Gastrocnemius medialis (tissue), 4 donors: ENCODE measurements around the gene PSMB10. TPM values are rescaled to one million over a fixed set of nuclear protein-coding genes. Genes with fewer than 3 reads are reported as not detected.
A peak's percentile ranks its signal among the peaks of the same experiment; 100 is the strongest.

Source experiments
- ATAC-seq, 2 donors: fragments of 150-250 bp; one replicate each; pipeline ENCODE4 v1.9.1; 2016
- DNase-seq, 2 donors: peaks; one replicate each; pipeline ENCODE4 v3.0.0-alpha.2; 2019
- H3K27ac ChIP-seq, 4 donors: fragments of 200-600 bp; sonication (generic); 1 replicate in 1 of 4; 2 replicates in 3 of 4; pipeline ENCODE4 v1.5.1; 2016 to 2018; ENCODE audit warnings: mild to moderate bottlenecking in 2 of 4, moderate library complexity in 1 of 4
- H3K27me3 ChIP-seq, 3 donors: fragments of 200-600 bp; sonication (generic) in 2 of 3; 1 replicate in 1 of 3; 2 replicates in 2 of 3; pipeline versions ENCODE4 v1.5.1 to v1.6.0; 2016 to 2019; ENCODE audit warnings: mild to moderate bottlenecking in 1 of 3, moderate library complexity in 1 of 3
- H3K36me3 ChIP-seq, 2 donors: fragments of 200-600 bp; sonication (generic) in 1 of 2; one replicate each; pipeline ENCODE4 v1.5.1; 2017 to 2018
- H3K4me1 ChIP-seq, 2 donors: fragments of 200-600 bp; sonication (generic) in 1 of 2; one replicate each; pipeline ENCODE4 v1.5.1; 2016 to 2017; ENCODE audit warnings: mild to moderate bottlenecking in 2 of 2
- H3K4me3 ChIP-seq, 4 donors: fragments of 200-600 bp; sonication (generic) in 3 of 4; 1 replicate in 1 of 4; 2 replicates in 3 of 4; pipeline ENCODE4 v1.5.1; 2016 to 2019; ENCODE audit warnings: mild to moderate bottlenecking in 2 of 4
- H3K9me3 ChIP-seq, 3 donors: fragments of 200-600 bp; sonication (generic) in 2 of 3; 1 replicate in 1 of 3; 2 replicates in 2 of 3; pipeline ENCODE4 v1.5.1; 2016 to 2019
- POLR2A ChIP-seq, 2 donors: fragments of 450-650 bp; IDR thresholded peaks; one replicate each; pipeline ENCODE4 v1.6.1; 2017; ENCODE audit warnings: antibody characterized with exemption in 2 of 2, mild to moderate bottlenecking in 2 of 2, moderate library complexity in 2 of 2
- in situ Hi-C, 4 donors: fragments of 200-750 bp; cut with MboI; loops; one replicate each; pipeline versions ENCODE4 v1.15.0 to v1.8.0; 2017; ENCODE audit warnings: low sequenced_read_pairs in 4 of 4
- intact Hi-C: fragments of 100-400 bp; cut with DNase I; formaldehyde crosslinking; loops from one replicate; pipeline ENCODE4 v1.15.1; 2023; ENCODE audit warnings: low total_unique reads
- total RNA-seq, 4 donors: library from RNA; depleted of rRNA; stranded (reverse); fragments of >200 nt; gene quantifications; one replicate each; pipeline versions ENCODE4 v1.1.0 to v1.2.3, GENCODE V29; 2016
- TF ChIP-seq, protein P1 (sequence below), 5 experiments: fragments of 450-650 bp in 3 of 5; fragments of 200-600 bp in 2 of 5; sonication (generic) in 2 of 5; IDR thresholded peaks in 4 of 5; conservative IDR thresholded peaks in 1 of 5; 1 replicate in 4 of 5; 2 replicates in 1 of 5; pipeline ENCODE4 v1.5.1; 2016 to 2019; ENCODE audit warnings: antibody characterized with exemption in 5 of 5, mild to moderate bottlenecking in 3 of 5, moderate library complexity in 3 of 5

PSMB10 gene
- total RNA-seq, 4 donors from 2014 or later = 18.3 to 41.4 (median 23.9) TPM

DNA sequence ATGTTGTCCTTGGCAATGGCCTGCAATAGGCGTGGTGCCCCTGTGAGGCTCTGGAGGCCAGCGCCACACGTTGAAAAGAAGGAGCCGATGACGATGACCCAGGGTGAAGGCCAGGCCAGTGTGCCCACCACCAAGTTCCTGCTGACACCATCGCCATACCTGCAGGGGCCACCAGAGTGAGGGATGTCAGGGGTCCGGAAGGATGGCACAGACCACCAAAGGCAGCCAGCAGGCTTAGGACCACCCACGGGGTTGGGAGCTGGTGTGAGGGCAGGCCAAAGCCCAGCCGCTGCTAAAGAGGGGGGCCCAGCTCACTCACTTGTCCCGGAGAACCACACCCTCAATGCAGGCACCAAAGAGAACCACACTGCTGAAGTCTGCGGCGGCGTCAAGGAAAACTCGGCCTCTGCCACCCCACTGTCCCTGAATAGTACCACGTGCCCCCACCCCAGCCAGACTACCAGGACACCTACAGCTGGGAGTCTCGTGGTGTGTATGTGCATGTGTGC lies 13.7 kb upstream of the PSMB10 start:
- H3K36me3 ChIP-seq = peaks cover 0 to 90% of the 10 kb centered on the region in 2 donors
- H3K4me1 ChIP-seq = peaks cover 11 to 14% of the 10 kb centered on the region in 2 donors
- ATAC-seq (no peak), DNase-seq (no peak)
- no peak overlapping the region for H3K4me3 ChIP-seq
- intact Hi-C loops = no loop called here
- no peaks in the 10 kb centered on the region for H3K9me3 ChIP-seq
- no peaks in the 10 kb centered on the region for H3K27me3 ChIP-seq
- TF ChIP-seq, protein P1, sequence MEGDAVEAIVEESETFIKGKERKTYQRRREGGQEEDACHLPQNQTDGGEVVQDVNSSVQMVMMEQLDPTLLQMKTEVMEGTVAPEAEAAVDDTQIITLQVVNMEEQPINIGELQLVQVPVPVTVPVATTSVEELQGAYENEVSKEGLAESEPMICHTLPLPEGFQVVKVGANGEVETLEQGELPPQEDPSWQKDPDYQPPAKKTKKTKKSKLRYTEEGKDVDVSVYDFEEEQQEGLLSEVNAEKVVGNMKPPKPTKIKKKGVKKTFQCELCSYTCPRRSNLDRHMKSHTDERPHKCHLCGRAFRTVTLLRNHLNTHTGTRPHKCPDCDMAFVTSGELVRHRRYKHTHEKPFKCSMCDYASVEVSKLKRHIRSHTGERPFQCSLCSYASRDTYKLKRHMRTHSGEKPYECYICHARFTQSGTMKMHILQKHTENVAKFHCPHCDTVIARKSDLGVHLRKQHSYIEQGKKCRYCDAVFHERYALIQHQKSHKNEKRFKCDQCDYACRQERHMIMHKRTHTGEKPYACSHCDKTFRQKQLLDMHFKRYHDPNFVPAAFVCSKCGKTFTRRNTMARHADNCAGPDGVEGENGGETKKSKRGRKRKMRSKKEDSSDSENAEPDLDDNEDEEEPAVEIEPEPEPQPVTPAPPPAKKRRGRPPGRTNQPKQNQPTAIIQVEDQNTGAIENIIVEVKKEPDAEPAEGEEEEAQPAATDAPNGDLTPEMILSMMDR (IDR thresholded peaks at IDR 0.05 in 4 of 5, conservative IDR thresholded peaks at IDR 0.05 in 1 of 5) = no peak
- no peak for TF ChIP-seq POLR2A (IDR thresholded peaks at IDR 0.05)
- in situ Hi-C loops = no loop called here
- no peak overlapping the region for H3K27ac ChIP-seq

DNA sequence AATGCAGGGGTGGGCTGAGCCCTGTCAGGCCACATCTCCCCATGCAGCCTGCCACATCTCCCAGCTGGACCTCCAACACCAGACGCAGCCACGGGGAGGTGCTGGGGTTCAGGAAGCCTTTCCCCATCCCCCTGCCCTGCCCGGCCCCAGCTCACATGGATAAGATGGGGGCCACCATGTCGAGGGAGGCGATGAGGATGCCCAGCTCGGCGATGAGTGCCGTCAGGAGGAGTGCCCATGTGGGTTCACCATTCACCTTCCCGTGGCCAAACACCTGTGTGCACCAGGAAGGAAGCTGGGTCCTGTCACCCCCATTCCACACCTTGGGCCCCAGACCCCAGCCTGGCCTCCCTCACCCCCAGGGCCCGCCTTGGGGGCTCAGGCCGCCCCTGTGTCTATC lies 13.0 kb upstream of the PSMB10 start:
- intact Hi-C loops = no loop called here
- peaks cover 18 to 20% of the 10 kb centered on the region in 2 donors for H3K4me1 ChIP-seq
- in situ Hi-C loops = no loop called here
- no peaks in the 10 kb centered on the region for H3K9me3 ChIP-seq
- TF ChIP-seq, protein P1 (IDR thresholded peaks at IDR 0.05 in 4 of 5, conservative IDR thresholded peaks at IDR 0.05 in 1 of 5) = no peak
- no peak for TF ChIP-seq POLR2A (IDR thresholded peaks at IDR 0.05)
- ATAC-seq (no peak), DNase-seq (peak in 1 of 2 donors; percentile 12)
- H3K4me3 ChIP-seq = no peak overlapping the region
- peaks cover 0 to 92% of the 10 kb centered on the region in 2 donors for H3K36me3 ChIP-seq
- no peak overlapping the region for H3K27ac ChIP-seq
- H3K27me3 ChIP-seq = no peaks in the 10 kb centered on the region

DNA sequence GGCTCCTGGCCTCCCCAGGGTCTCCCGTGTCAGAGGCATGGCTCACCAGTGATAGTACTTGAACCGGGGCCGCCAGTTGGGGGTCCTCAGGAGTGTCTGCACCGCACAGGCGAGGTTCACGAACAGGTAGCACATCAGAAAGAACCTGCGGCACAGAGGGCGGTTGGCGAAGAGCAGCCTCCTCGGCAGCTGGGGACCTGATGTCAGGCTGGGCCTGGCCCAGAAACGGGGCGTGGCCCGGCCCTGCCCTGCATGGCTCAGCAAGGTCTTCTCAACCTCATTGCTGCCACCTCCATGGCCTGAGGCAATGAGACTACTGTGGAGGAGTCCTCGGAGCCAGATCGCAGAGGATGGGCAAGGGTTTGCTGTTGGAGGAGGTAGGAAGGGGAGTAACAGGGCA lies 11.4 kb upstream of the PSMB10 start:
- intact Hi-C loops = no loop called here
- Histone ChIP-seq H3K36me3 (peaks cover 0 to 89% of the 10 kb centered on the region in 2 donors), H3K4me1 (peaks cover 25 to 30% of the 10 kb centered on the region in 2 donors), H3K9me3 (no peaks in the 10 kb centered on the region), H3K4me3 (no peak overlapping the region), H3K27ac (no peak overlapping the region), H3K27me3 (no peaks in the 10 kb centered on the region)
- in situ Hi-C loops = no loop called here
- DNase-seq (no peak), ATAC-seq (no peak)
- no peak for TF ChIP-seq POLR2A (IDR thresholded peaks at IDR 0.05)
- TF ChIP-seq, protein P1 (IDR thresholded peaks at IDR 0.05 in 4 of 5, conservative IDR thresholded peaks at IDR 0.05 in 1 of 5) = no peak

DNA sequence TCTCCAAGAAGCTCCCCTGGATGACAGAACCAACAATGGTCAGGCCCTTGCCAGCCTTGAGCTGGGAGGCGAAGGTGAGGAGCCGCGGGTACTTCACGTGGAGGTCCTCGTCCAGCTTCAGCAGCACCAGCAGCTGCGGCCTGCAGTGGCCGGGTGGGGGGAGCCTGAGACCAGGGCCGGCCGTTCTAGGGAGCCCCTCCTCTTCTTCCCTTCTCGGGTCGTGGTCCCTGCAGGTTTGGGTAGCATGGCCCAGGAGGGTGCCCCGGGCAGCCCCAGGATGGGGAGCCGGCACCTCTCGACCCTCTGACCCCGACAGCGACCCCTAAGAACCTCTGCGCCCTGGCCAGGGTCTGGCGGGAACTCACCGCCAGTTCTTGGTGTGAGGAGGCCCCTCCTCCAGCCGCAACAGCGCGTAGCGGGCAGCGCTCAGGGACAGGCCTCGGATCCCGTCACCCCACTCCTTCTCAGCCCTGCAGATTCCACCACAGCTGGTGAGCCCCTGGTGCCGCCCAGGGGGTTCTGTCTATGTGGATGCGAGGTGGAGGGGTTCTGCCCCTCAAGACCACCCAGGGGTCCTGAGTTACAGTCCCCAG lies 10.4 kb upstream of the PSMB10 start:
- Histone ChIP-seq H3K4me3 (no peak overlapping the region), H3K27ac (peak overlapping the region in 1 of 4 donors; percentile 22), H3K4me1 (peaks cover 27 to 30% of the 10 kb centered on the region in 2 donors), H3K36me3 (peaks cover 0 to 86% of the 10 kb centered on the region in 2 donors), H3K27me3 (no peaks in the 10 kb centered on the region), H3K9me3 (no peaks in the 10 kb centered on the region)
- TF ChIP-seq, protein P1 (IDR thresholded peaks at IDR 0.05 in 4 of 5, conservative IDR thresholded peaks at IDR 0.05 in 1 of 5) = no peak
- TF ChIP-seq POLR2A (IDR thresholded peaks at IDR 0.05) = no peak
- ATAC-seq = no peak
- intact Hi-C loops (no loop called here), in situ Hi-C loops (no loop called here)
- DNase-seq = no peak
